K562 (cell line): Measurements from ENCODE around the gene HEXIM2. TPM values are rescaled to one million over a fixed set of nuclear protein-coding genes. Genes with fewer than 3 reads are reported as not detected.

Source experiments
- CBFB ChIP-seq: sonication (generic); formaldehyde crosslinking; IDR thresholded peaks from 2 replicates; pipeline ENCODE4 v1.4.0; 2020; ENCODE audit warnings: mild to moderate bottlenecking, missing genetic modification reagents
- DMBX1 ChIP-seq: fragments of 250-450 bp; sonication (Bioruptor Pico); IDR thresholded peaks from 2 replicates; pipeline ENCODE4 v1.8.0; 2022; ENCODE audit warnings: inconsistent platforms, mild to moderate bottlenecking, moderate library complexity, borderline replicate concordance
- GATAD2B ChIP-seq: fragments of 450-650 bp; IDR thresholded peaks from 2 replicates; pipeline ENCODE4 v1.6.1; 2017; ENCODE audit warnings: mild to moderate bottlenecking, borderline replicate concordance
- JUNB ChIP-seq: fragments of 450-650 bp; formaldehyde crosslinking; conservative IDR thresholded peaks from 2 replicates; pipeline ENCODE4 v1.4.0; 2020; ENCODE audit warnings: mild to moderate bottlenecking
- MIER1 ChIP-seq: fragments of 450-650 bp; IDR thresholded peaks from 2 replicates; pipeline ENCODE4 v1.6.1; 2016; ENCODE audit warnings: antibody characterized with exemption, mild to moderate bottlenecking, low read depth
- TAF7 ChIP-seq: fragments of 450-650 bp; IDR thresholded peaks from 2 replicates; pipeline ENCODE4 v1.6.1; 2016; ENCODE audit warnings: missing genetic modification characterization, missing compliant biosample characterization
- ZNF780A ChIP-seq: fragments of 250-450 bp; sonication (Bioruptor Pico); IDR thresholded peaks from 2 replicates; pipeline ENCODE4 v1.5.0; 2021; ENCODE audit warnings: mild to moderate bottlenecking
- polyA plus RNA-seq, 8 experiments: library from polyadenylated mRNA; depleted of rRNA in 4 of 8; stranded (reverse) in 5 of 8; unstranded in 3 of 8; fragments of >200 nt; fragmentation: Nextera tagmentation in 2 of 8; fragmentation: Illumina TruSeq in 1 of 8; extraction: Ambion mirVana in 2 of 8; extraction: Trizol in 1 of 8; gene quantifications; 2 replicates each; pipeline versions ENCODE4 v1.2.1 to v1.2.3, GENCODE V29; 2011 to 2014; ENCODE audit warnings: inconsistent platforms in 1 of 8, missing spikeins in 1 of 8
- total RNA-seq, 7 experiments: library from RNA; depleted of rRNA in 6 of 7; stranded (reverse); fragments of >200 nt in 6 of 7; fragmentation: Illumina TruSeq in 2 of 7; extraction: Trizol in 2 of 7; gene quantifications; 2 replicates each; pipeline versions ENCODE4 v1.2.1 to v1.2.3, GENCODE V29; 2011 to 2021; ENCODE audit warnings: low replicate concordance in 1 of 7
- TF ChIP-seq, protein P1 (sequence below): fragments of 450-650 bp; IDR thresholded peaks from 2 replicates; pipeline ENCODE4 v1.6.1; 2016; ENCODE audit warnings: antibody characterized with exemption
- TF ChIP-seq, protein P2 (sequence below), 2 experiments: fragments of 450-650 bp; formaldehyde crosslinking in 1 of 2; IDR thresholded peaks; 2 replicates each; pipeline versions ENCODE4 v1.4.0 to v1.6.1; 2014 to 2020; ENCODE audit warnings: mild to moderate bottlenecking in 2 of 2, borderline replicate concordance in 1 of 2, low read depth in 1 of 2
- TF ChIP-seq, protein P3 (sequence below): fragments of 450-650 bp; formaldehyde crosslinking; IDR thresholded peaks from 2 replicates; pipeline ENCODE4 v1.4.0; 2020; ENCODE audit warnings: mild to moderate bottlenecking, moderate library complexity

The HEXIM2 gene
- total and polyA plus RNA-seq, 9 of the 15 experiments (the other 6 are each of a cell fraction or from before 2014, with no cell fraction given): 0.69 to 3.4 (median 1.1) TPM; not detected in 2

DNA sequence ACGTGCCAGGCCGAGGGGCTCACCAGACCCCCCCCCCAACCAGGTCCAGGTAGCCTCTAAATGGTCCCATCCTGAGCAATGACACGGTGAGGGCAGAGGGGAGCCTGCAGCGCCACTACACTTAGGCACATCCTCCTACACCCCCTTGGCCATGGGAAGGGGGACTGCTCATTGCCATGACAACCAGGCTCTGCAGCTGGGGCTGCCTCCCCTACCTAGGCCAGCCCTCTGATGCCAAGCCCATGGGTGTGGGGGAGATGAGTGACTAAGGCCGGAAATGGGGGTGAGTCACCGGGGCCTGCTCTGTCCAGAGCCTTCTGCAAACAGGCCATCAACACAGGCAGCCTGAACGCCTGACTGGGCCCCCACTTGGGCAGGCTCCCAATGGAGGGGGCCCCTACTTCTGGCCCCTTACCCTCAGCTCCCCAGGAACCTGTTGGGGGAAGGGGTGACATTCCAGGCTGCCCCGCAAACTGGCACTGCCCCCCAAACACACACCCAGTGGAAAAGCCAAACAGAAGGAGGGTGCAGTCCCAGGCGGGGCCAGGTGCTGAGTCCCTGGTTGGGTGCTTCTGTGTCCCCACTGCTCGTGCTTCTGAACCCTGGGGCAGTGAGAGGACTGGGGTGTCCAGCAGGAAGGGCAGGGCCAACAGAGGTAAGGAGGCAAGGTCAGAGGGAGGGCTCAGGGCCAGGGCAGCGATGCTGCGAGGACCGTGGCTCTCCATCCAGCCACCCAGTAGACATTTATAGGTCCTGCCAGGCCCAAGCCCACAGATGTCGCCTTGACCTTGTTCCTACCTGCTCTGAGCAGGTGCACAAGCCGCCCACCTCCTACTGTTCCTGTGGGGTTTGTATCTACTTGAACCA, 37.5 kb upstream of the HEXIM2 start (continued):
- TF ChIP-seq, protein P1, sequence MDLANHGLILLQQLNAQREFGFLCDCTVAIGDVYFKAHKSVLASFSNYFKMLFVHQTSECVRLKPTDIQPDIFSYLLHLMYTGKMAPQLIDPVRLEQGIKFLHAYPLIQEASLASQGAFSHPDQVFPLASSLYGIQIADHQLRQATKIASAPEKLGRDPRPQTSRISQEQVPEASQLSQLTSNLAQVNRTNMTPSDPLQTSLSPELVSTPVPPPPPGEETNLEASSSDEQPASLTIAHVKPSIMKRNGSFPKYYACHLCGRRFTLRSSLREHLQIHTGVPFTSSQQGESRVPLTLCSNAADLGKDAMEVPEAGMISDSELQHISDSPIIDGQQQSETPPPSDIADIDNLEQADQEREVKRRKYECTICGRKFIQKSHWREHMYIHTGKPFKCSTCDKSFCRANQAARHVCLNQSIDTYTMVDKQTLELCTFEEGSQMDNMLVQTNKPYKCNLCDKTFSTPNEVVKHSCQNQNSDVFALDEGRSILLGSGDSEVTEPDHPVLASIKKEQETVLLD: 0 out of 2 replicates have a peak, but pooled peaks have one; percentile 31
- no peak for TF ChIP-seq ZNF780A
- peak; percentile 79 for TF ChIP-seq JUNB (CRISPR knock-in tag)
- peak; percentile 40; the same call in 1 of the 2 replicates for TF ChIP-seq DMBX1 (CRISPR knock-in tag)
- TF ChIP-seq CBFB (CRISPR knock-in tag): no peak
- TF ChIP-seq, protein P2, sequence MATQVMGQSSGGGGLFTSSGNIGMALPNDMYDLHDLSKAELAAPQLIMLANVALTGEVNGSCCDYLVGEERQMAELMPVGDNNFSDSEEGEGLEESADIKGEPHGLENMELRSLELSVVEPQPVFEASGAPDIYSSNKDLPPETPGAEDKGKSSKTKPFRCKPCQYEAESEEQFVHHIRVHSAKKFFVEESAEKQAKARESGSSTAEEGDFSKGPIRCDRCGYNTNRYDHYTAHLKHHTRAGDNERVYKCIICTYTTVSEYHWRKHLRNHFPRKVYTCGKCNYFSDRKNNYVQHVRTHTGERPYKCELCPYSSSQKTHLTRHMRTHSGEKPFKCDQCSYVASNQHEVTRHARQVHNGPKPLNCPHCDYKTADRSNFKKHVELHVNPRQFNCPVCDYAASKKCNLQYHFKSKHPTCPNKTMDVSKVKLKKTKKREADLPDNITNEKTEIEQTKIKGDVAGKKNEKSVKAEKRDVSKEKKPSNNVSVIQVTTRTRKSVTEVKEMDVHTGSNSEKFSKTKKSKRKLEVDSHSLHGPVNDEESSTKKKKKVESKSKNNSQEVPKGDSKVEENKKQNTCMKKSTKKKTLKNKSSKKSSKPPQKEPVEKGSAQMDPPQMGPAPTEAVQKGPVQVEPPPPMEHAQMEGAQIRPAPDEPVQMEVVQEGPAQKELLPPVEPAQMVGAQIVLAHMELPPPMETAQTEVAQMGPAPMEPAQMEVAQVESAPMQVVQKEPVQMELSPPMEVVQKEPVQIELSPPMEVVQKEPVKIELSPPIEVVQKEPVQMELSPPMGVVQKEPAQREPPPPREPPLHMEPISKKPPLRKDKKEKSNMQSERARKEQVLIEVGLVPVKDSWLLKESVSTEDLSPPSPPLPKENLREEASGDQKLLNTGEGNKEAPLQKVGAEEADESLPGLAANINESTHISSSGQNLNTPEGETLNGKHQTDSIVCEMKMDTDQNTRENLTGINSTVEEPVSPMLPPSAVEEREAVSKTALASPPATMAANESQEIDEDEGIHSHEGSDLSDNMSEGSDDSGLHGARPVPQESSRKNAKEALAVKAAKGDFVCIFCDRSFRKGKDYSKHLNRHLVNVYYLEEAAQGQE (IDR thresholded peaks at IDR 0.05; ENCODE audit: borderline replicate concordance): peak; percentile 36; the same call in 1 of the 2 replicates
- TF ChIP-seq, protein P2 (CRISPR knock-in tag; IDR thresholded peaks at IDR 0.05; ENCODE audit: low read depth): no peak
- no peak for TF ChIP-seq TAF7 (tag)
- peak; percentile 65; the same call in 1 of the 2 replicates for TF ChIP-seq GATAD2B
- TF ChIP-seq MIER1: peak; percentile 55; the same call in 1 of the 2 replicates
- TF ChIP-seq, protein P3, sequence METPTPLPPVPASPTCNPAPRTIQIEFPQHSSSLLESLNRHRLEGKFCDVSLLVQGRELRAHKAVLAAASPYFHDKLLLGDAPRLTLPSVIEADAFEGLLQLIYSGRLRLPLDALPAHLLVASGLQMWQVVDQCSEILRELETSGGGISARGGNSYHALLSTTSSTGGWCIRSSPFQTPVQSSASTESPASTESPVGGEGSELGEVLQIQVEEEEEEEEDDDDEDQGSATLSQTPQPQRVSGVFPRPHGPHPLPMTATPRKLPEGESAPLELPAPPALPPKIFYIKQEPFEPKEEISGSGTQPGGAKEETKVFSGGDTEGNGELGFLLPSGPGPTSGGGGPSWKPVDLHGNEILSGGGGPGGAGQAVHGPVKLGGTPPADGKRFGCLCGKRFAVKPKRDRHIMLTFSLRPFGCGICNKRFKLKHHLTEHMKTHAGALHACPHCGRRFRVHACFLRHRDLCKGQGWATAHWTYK (CRISPR knock-in tag): 0 out of 2 replicates have a peak, but pooled peaks have one; percentile 28
